ENCODE data around the gene SH2D3A. TPM values are rescaled to one million over a fixed set of nuclear protein-coding genes. Genes with fewer than 3 reads are reported as not detected.
A peak's percentile ranks its signal among the peaks of the same experiment; 100 is the strongest.

Gene SH2D3A
- total and polyA plus RNA-seq, 7 experiments from 2014 or later, result 27.9 to 64.7 (median 57.4) TPM

GRCh38 chr19:6713773-6714692 lies 53.2 kb downstream of the SH2D3A start:
- H3K4me1 Mint-ChIP-seq, result peaks cover 9 to 23% (median 14%) of the 10 kb centered on the region in 7 donors
- peaks cover 0 to 6% (median 0%) of the 10 kb centered on the region in 11 donors for H3K9me3 Mint-ChIP-seq
- ChIA-PET POLR2A (no interaction called here), CTCF (no interaction called here)
- H3K27ac Mint-ChIP-seq, result peak overlapping the region in 1 of 9 donors; percentile 14
- DNase-seq (no peak), ATAC-seq (no peak)
- H3K9me3 ChIP-seq (ENCODE audit: control insufficient read depth in 2 of 3, low read length in 3 of 3), result no peaks in the 10 kb centered on the region
- no peak overlapping the region for H3K4me3 Mint-ChIP-seq
- H3K27me3 ChIP-seq (ENCODE audit: control insufficient read depth in 2 of 2, insufficient read depth in 2 of 2, low read length in 2 of 2), result peaks cover 0 to 5% of the 10 kb centered on the region in 2 donors
- H3K4me3 ChIP-seq (ENCODE audit: low read length), result no peak overlapping the region
- H3K4me1 ChIP-seq (ENCODE audit: control insufficient read depth in 2 of 2, insufficient read depth in 2 of 2, low read length in 2 of 2), result no peaks in the 10 kb centered on the region
- no peaks in the 10 kb centered on the region for H3K36me3 ChIP-seq (ENCODE audit: control insufficient read depth in 2 of 3, insufficient read depth in 3 of 3, low read length in 3 of 3)
- H3K27ac ChIP-seq (ENCODE audit: low read depth, low read length), result no peak overlapping the region
- intact Hi-C loops (cut with micrococcal nuclease), result no loop called here
- H3K36me3 Mint-ChIP-seq, result no peaks in the 10 kb centered on the region
- H3K27me3 Mint-ChIP-seq, result peaks cover 14 to 36% (median 26%) of the 10 kb centered on the region in 5 donors

GRCh38 chr19:6712692-6713670 lies 54.3 kb downstream of the SH2D3A start:
- H3K4me3 Mint-ChIP-seq, result no peak overlapping the region
- ChIA-PET POLR2A (no interaction called here), CTCF (no interaction called here)
- DNase-seq (no peak), ATAC-seq (no peak)
- peak overlapping the region in 1 of 9 donors; percentile 6 for H3K27ac Mint-ChIP-seq
- intact Hi-C loops (cut with micrococcal nuclease), result no loop called here
- no peaks in the 10 kb centered on the region for H3K9me3 ChIP-seq (ENCODE audit: control insufficient read depth in 2 of 3, low read length in 3 of 3)
- peaks cover 9 to 23% (median 14%) of the 10 kb centered on the region in 7 donors for H3K4me1 Mint-ChIP-seq
- H3K4me1 ChIP-seq (ENCODE audit: control insufficient read depth in 2 of 2, insufficient read depth in 2 of 2, low read length in 2 of 2), result no peaks in the 10 kb centered on the region
- H3K27me3 Mint-ChIP-seq, result peaks cover 20 to 44% (median 34%) of the 10 kb centered on the region in 5 donors
- peaks cover 0 to 6% (median 0%) of the 10 kb centered on the region in 11 donors for H3K9me3 Mint-ChIP-seq
- no peaks in the 10 kb centered on the region for H3K36me3 Mint-ChIP-seq
- H3K27ac ChIP-seq (ENCODE audit: low read depth, low read length), result no peak overlapping the region
- H3K36me3 ChIP-seq (ENCODE audit: control insufficient read depth in 2 of 3, insufficient read depth in 3 of 3, low read length in 3 of 3), result no peaks in the 10 kb centered on the region
- H3K4me3 ChIP-seq (ENCODE audit: low read length), result no peak overlapping the region
- H3K27me3 ChIP-seq (ENCODE audit: control insufficient read depth in 2 of 2, insufficient read depth in 2 of 2, low read length in 2 of 2), result peaks cover 0 to 5% of the 10 kb centered on the region in 2 donors

- ChIA-PET CTCF (no interaction called here), POLR2A (no interaction called here)
- peaks cover 0 to 5% of the 10 kb centered on the region in 2 donors for H3K27me3 ChIP-seq (ENCODE audit: control insufficient read depth in 2 of 2, insufficient read depth in 2 of 2, low read length in 2 of 2)
- no peak for ATAC-seq
- Mint-ChIP-seq H3K4me1 (peaks cover 1 to 19% (median 9%) of the 10 kb centered on the region in 7 donors), H3K36me3 (no peaks in the 10 kb centered on the region), H3K27me3 (peaks cover 20 to 46% (median 40%) of the 10 kb centered on the region in 5 donors), H3K4me3 (no peak overlapping the region), H3K9me3 (peaks cover 0 to 6% (median 0%) of the 10 kb centered on the region in 11 donors), H3K27ac (no peak overlapping the region)
- H3K27ac ChIP-seq (ENCODE audit: low read depth, low read length), result no peak overlapping the region
- no peaks in the 10 kb centered on the region for H3K9me3 ChIP-seq (ENCODE audit: control insufficient read depth in 2 of 3, low read length in 3 of 3)
- H3K36me3 ChIP-seq (ENCODE audit: control insufficient read depth in 2 of 3, insufficient read depth in 3 of 3, low read length in 3 of 3), result no peaks in the 10 kb centered on the region
- H3K4me1 ChIP-seq (ENCODE audit: control insufficient read depth in 2 of 2, insufficient read depth in 2 of 2, low read length in 2 of 2), result no peaks in the 10 kb centered on the region
- intact Hi-C loops (cut with micrococcal nuclease), result no loop called here
- DNase-seq, result no peak
- no peak overlapping the region for H3K4me3 ChIP-seq (ENCODE audit: low read length)
Measured at GRCh38 chr19:6712231-6712630, 55.0 kb downstream of the SH2D3A start.

- Mint-ChIP-seq H3K27ac (no peak overlapping the region), H3K4me3 (no peak overlapping the region), H3K4me1 (peaks cover 0 to 18% (median 9%) of the 10 kb centered on the region in 7 donors), H3K36me3 (no peaks in the 10 kb centered on the region), H3K9me3 (peaks cover 0 to 6% (median 0%) of the 10 kb centered on the region in 11 donors), H3K27me3 (peaks cover 20 to 46% (median 40%) of the 10 kb centered on the region in 5 donors)
- Histone ChIP-seq H3K9me3 (ENCODE audit: control insufficient read depth in 2 of 3, low read length in 3 of 3) (no peaks in the 10 kb centered on the region), H3K27me3 (ENCODE audit: control insufficient read depth in 2 of 2, insufficient read depth in 2 of 2, low read length in 2 of 2) (peaks cover 0 to 5% of the 10 kb centered on the region in 2 donors), H3K4me3 (ENCODE audit: low read length) (no peak overlapping the region), H3K36me3 (ENCODE audit: control insufficient read depth in 2 of 3, insufficient read depth in 3 of 3, low read length in 3 of 3) (no peaks in the 10 kb centered on the region), H3K27ac (ENCODE audit: low read depth, low read length) (no peak overlapping the region), H3K4me1 (ENCODE audit: control insufficient read depth in 2 of 2, insufficient read depth in 2 of 2, low read length in 2 of 2) (no peaks in the 10 kb centered on the region)
- DNase-seq, result no peak
- ATAC-seq, result no peak
- intact Hi-C loops (cut with micrococcal nuclease), result no loop called here
- CTCF ChIA-PET, result interaction anchor here (0.5 kb wide), 1 partner anchor 486 kb away, joined by 9 read pairs; no protein-coding TSS in a partner anchor
- POLR2A ChIA-PET, result no interaction called here
Measured at GRCh38 chr19:6711605-6712004, 55.6 kb downstream of the SH2D3A start.

GRCh38 chr19:6711078-6711361 lies 56.2 kb downstream of the SH2D3A start:
- Histone ChIP-seq H3K27ac (ENCODE audit: low read depth, low read length) (no peak overlapping the region), H3K9me3 (ENCODE audit: control insufficient read depth in 2 of 3, low read length in 3 of 3) (no peaks in the 10 kb centered on the region), H3K27me3 (ENCODE audit: control insufficient read depth in 2 of 2, insufficient read depth in 2 of 2, low read length in 2 of 2) (peaks cover 0 to 5% of the 10 kb centered on the region in 2 donors), H3K4me3 (ENCODE audit: low read length) (no peak overlapping the region), H3K4me1 (ENCODE audit: control insufficient read depth in 2 of 2, insufficient read depth in 2 of 2, low read length in 2 of 2) (no peaks in the 10 kb centered on the region), H3K36me3 (ENCODE audit: control insufficient read depth in 2 of 3, insufficient read depth in 3 of 3, low read length in 3 of 3) (no peaks in the 10 kb centered on the region)
- CTCF ChIA-PET, result interaction anchor here (0.5 kb wide), 1 partner anchor 487 kb away, joined by 9 read pairs; no protein-coding TSS in a partner anchor
- DNase-seq (no peak), ATAC-seq (no peak)
- H3K9me3 Mint-ChIP-seq, result peaks cover 0 to 6% (median 0%) of the 10 kb centered on the region in 11 donors
- peaks cover 20 to 43% (median 40%) of the 10 kb centered on the region in 5 donors for H3K27me3 Mint-ChIP-seq
- H3K4me3 Mint-ChIP-seq, result peak overlapping the region in 2 of 10 donors; percentile 35 to 75
- intact Hi-C loops (cut with micrococcal nuclease), result no loop called here
- H3K4me1 Mint-ChIP-seq, result peaks cover 0 to 19% (median 9%) of the 10 kb centered on the region in 7 donors
- POLR2A ChIA-PET, result no interaction called here
- no peaks in the 10 kb centered on the region for H3K36me3 Mint-ChIP-seq
- H3K27ac Mint-ChIP-seq, result no peak overlapping the region

- no peak for DNase-seq
- H3K27me3 Mint-ChIP-seq, result peaks cover 20 to 43% (median 40%) of the 10 kb centered on the region in 5 donors
- H3K27me3 ChIP-seq (ENCODE audit: control insufficient read depth in 2 of 2, insufficient read depth in 2 of 2, low read length in 2 of 2), result peaks cover 0 to 5% of the 10 kb centered on the region in 2 donors
- no peak overlapping the region for H3K4me3 ChIP-seq (ENCODE audit: low read length)
- H3K36me3 Mint-ChIP-seq, result no peaks in the 10 kb centered on the region
- POLR2A ChIA-PET, result no interaction called here
- H3K4me1 ChIP-seq (ENCODE audit: control insufficient read depth in 2 of 2, insufficient read depth in 2 of 2, low read length in 2 of 2), result no peaks in the 10 kb centered on the region
- peak overlapping the region in 6 of 10 donors; percentile 5 to 75 (median 22) for H3K4me3 Mint-ChIP-seq
- peak overlapping the region in 1 of 9 donors; percentile 75 for H3K27ac Mint-ChIP-seq
- peak; percentile 53 for ATAC-seq
- intact Hi-C loops (cut with micrococcal nuclease), result no loop called here
- H3K27ac ChIP-seq (ENCODE audit: low read depth, low read length), result no peak overlapping the region
- H3K9me3 Mint-ChIP-seq, result peaks cover 0 to 6% (median 0%) of the 10 kb centered on the region in 11 donors
- H3K4me1 Mint-ChIP-seq, result peaks cover 0 to 19% (median 9%) of the 10 kb centered on the region in 7 donors
- H3K9me3 ChIP-seq (ENCODE audit: control insufficient read depth in 2 of 3, low read length in 3 of 3), result no peaks in the 10 kb centered on the region
- CTCF ChIA-PET, result no interaction called here
- no peaks in the 10 kb centered on the region for H3K36me3 ChIP-seq (ENCODE audit: control insufficient read depth in 2 of 3, insufficient read depth in 3 of 3, low read length in 3 of 3)
Measured at GRCh38 chr19:6710273-6711077, 56.8 kb downstream of the SH2D3A start.

Data from naive thymus-derived CD4-positive, alpha-beta T cell (primary cell).